ENCODE data around the gene VPS16. TPM values are rescaled to one million over a fixed set of nuclear protein-coding genes. Genes with fewer than 3 reads are reported as not detected.

VPS16 gene
- total and polyA plus RNA-seq, 2 donors (not counting 1 experiment from before 2014, with no cell fraction given), result 63.0 to 68.2 TPM

DNA sequence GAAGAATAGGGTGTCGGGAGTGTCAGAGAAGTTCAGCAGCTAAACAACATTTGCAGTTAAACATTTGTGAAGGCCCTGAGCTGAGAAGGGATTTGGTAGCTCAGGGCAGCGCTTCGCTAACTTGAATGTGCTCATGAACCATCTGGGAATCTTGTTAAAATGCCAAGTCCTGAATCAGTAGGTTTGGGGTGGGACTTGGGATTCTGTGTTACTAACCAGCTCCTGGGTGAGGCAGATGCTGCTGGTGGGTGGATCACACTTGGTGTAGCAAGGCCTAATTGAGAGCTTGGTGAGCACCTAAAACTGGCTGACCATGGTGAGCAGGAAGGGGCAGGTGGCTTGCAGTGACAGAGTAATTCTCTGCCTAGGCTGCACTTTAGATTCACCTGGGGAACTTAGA, 38.6 kb downstream of the VPS16 start:
- ChIA-PET CTCF (interaction anchor here (0.6 kb wide), 1 partner anchor 215 kb away, joined by 3 read pairs; the partner anchor contains the start of gene IDH3B), POLR2A (no interaction called here)
- H2AFZ ChIP-seq (ENCODE audit: insufficient read depth, low read depth, low read length, poor library complexity, severe bottlenecking), result no peak overlapping the region
- H3K4me3 ChIP-seq (ENCODE audit: control extremely low read depth in 1 of 5, extremely low read depth in 1 of 5, insufficient read depth in 1 of 5, low read depth in 2 of 5, low read length in 4 of 5), result no peak overlapping the region
- intact Hi-C loops (cut with micrococcal nuclease), result loop anchor here (10.0 kb wide), 2 partner anchors 106 to 166 kb away; partner anchors contain the start of genes GNRH2 and MRPS26
- peaks cover 49% of the 10 kb centered on the region for H4K20me1 ChIP-seq (ENCODE audit: control insufficient read depth, insufficient read depth, low read length, poor library complexity, severe bottlenecking)
- no peaks in the 10 kb centered on the region for H3K9me3 ChIP-seq (ENCODE audit: control extremely low read depth in 1 of 3, control insufficient read depth in 2 of 3, insufficient read depth in 1 of 3, low read length in 2 of 3)
- H3K27me3 Mint-ChIP-seq, result no peaks in the 10 kb centered on the region
- peaks cover 50% of the 10 kb centered on the region for H3K4me1 Mint-ChIP-seq
- H3K4me3 Mint-ChIP-seq, result no peak overlapping the region
- no peak overlapping the region for H3K9ac ChIP-seq (ENCODE audit: low read length)
- H3K4me2 ChIP-seq (replicated peaks; ENCODE audit: low read depth, low read length, poor library complexity, severe bottlenecking), result no peak overlapping the region
- H3K79me2 ChIP-seq (ENCODE audit: control insufficient read depth, insufficient read depth, low read length), result peaks cover 96% of the 10 kb centered on the region
- H3K27me3 ChIP-seq (replicated peaks in 1 of 4; ENCODE audit: control extremely low read depth in 1 of 4, control insufficient read depth in 3 of 4, insufficient read depth in 4 of 4, low read length in 3 of 4), result no peaks in the 10 kb centered on the region
- no peak overlapping the region for H3K27ac ChIP-seq (ENCODE audit: low read length in 2 of 2)
- H3K36me3 ChIP-seq (replicated peaks in 1 of 2; ENCODE audit: control extremely low read depth in 1 of 2, control insufficient read depth in 1 of 2, extremely low read depth in 1 of 2, insufficient read depth in 2 of 2, low read length in 1 of 2), result peaks cover 2 to 3% of the 10 kb centered on the region in 2 experiments
- H3K9me3 Mint-ChIP-seq (ENCODE audit: insufficient read depth), result no peaks in the 10 kb centered on the region
- WGBS (ENCODE audit: insufficient coverage), result 88% methylated on average over 3 of the region's 3 CpGs
- H3K27ac Mint-ChIP-seq, result no peak overlapping the region
- peaks cover 20 to 21% of the 10 kb centered on the region in 2 donors for H3K4me1 ChIP-seq (ENCODE audit: control insufficient read depth in 2 of 2, insufficient read depth in 2 of 2, low read length in 2 of 2)
- ATAC-seq (ENCODE audit: low read depth), result no peak
- TF ChIP-seq CTCF (IDR thresholded peaks at IDR 0.05), result no peak
- TF ChIP-seq EZH2 (IDR thresholded peaks at IDR 0.05; ENCODE audit: borderline replicate concordance, insufficient read depth, low read depth, low read length, poor library complexity, severe bottlenecking), result no peak
- DNase-seq, result no peak

- H3K9ac ChIP-seq (ENCODE audit: low read length), result no peak overlapping the region
- no peaks in the 10 kb centered on the region for H3K9me3 ChIP-seq (ENCODE audit: control extremely low read depth in 1 of 3, control insufficient read depth in 2 of 3, insufficient read depth in 1 of 3, low read length in 2 of 3)
- intact Hi-C loops (cut with micrococcal nuclease), result no loop called here
- no peak overlapping the region for H3K4me3 Mint-ChIP-seq
- H3K27me3 Mint-ChIP-seq, result no peaks in the 10 kb centered on the region
- H4K20me1 ChIP-seq (ENCODE audit: control insufficient read depth, insufficient read depth, low read length, poor library complexity, severe bottlenecking), result peaks cover 55% of the 10 kb centered on the region
- 71% methylated on average over 4 of the region's 7 CpGs for WGBS (ENCODE audit: insufficient coverage)
- ATAC-seq (ENCODE audit: low read depth) (no peak), DNase-seq (no peak)
- no peak overlapping the region for H3K4me2 ChIP-seq (replicated peaks; ENCODE audit: low read depth, low read length, poor library complexity, severe bottlenecking)
- H3K27ac Mint-ChIP-seq, result no peak overlapping the region
- H3K4me1 Mint-ChIP-seq, result peaks cover 50% of the 10 kb centered on the region
- ChIA-PET CTCF (no interaction called here), POLR2A (no interaction called here)
- peaks cover 2 to 3% of the 10 kb centered on the region in 2 experiments for H3K36me3 ChIP-seq (replicated peaks in 1 of 2; ENCODE audit: control extremely low read depth in 1 of 2, control insufficient read depth in 1 of 2, extremely low read depth in 1 of 2, insufficient read depth in 2 of 2, low read length in 1 of 2)
- TF ChIP-seq CTCF (IDR thresholded peaks at IDR 0.05) (no peak), EZH2 (IDR thresholded peaks at IDR 0.05; ENCODE audit: borderline replicate concordance, insufficient read depth, low read depth, low read length, poor library complexity, severe bottlenecking) (no peak)
- H3K27ac ChIP-seq (ENCODE audit: low read length in 2 of 2), result no peak overlapping the region
- H3K4me3 ChIP-seq (ENCODE audit: control extremely low read depth in 1 of 5, extremely low read depth in 1 of 5, insufficient read depth in 1 of 5, low read depth in 2 of 5, low read length in 4 of 5), result no peak overlapping the region
- H2AFZ ChIP-seq (ENCODE audit: insufficient read depth, low read depth, low read length, poor library complexity, severe bottlenecking), result no peak overlapping the region
- H3K4me1 ChIP-seq (ENCODE audit: control insufficient read depth in 2 of 2, insufficient read depth in 2 of 2, low read length in 2 of 2), result peaks cover 7 to 13% of the 10 kb centered on the region in 2 donors
- no peaks in the 10 kb centered on the region for H3K27me3 ChIP-seq (replicated peaks in 1 of 4; ENCODE audit: control extremely low read depth in 1 of 4, control insufficient read depth in 3 of 4, insufficient read depth in 4 of 4, low read length in 3 of 4)
- peaks cover 95% of the 10 kb centered on the region for H3K79me2 ChIP-seq (ENCODE audit: control insufficient read depth, insufficient read depth, low read length)
- no peaks in the 10 kb centered on the region for H3K9me3 Mint-ChIP-seq (ENCODE audit: insufficient read depth)
Observed at GRCh38 chr20:2880650-2881049, 40.1 kb downstream of the VPS16 start.
